ENCODE results near the gene BHMT2. TPM values are rescaled to one million over a fixed set of nuclear protein-coding genes. Genes with fewer than 3 reads are reported as not detected.

The BHMT2 gene
- total and polyA plus RNA-seq, 2 donors (not counting 3 experiments of a cell fraction or from before 2014, with no cell fraction given), result 0.71 to 0.92 TPM

DNA sequence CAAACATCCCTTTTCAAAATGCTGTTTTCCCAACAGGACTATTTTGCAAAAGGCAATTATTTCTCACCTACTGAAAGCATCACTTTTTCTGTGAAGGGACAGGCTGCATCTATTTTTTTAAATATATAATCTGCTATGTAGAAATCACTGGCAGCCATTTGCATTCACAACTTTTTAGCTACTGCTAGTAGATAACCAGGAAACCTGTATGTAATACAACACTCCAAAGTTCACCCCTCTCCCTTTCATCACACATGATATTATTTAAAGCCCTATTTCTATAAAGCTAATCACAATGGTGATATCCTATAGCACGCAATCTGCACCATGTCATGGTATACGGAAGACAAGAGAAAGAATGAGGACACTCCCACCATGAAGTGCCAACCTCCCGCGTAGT lies 9.9 kb upstream of the BHMT2 start:
- CTCF ChIA-PET, result interaction anchor here (0.9 to 1.4 kb wide), 3 partner anchors 15 to 39 kb away, joined by 3 to 4 read pairs (median 3); no protein-coding TSS in a partner anchor
- Histone ChIP-seq H3K4me3 (replicated peaks in 1 of 3; ENCODE audit: insufficient read depth in 1 of 3, low read depth in 1 of 3, low read length in 3 of 3) (no peak overlapping the region), H2AFZ (ENCODE audit: low read depth, low read length) (no peak overlapping the region), H3K79me2 (ENCODE audit: control insufficient read depth, insufficient read depth, low read length) (no peaks in the 10 kb centered on the region), H3K9me1 (replicated peaks; ENCODE audit: control insufficient read depth, extremely low read depth, insufficient read depth, low read length) (no peaks in the 10 kb centered on the region), H3K9me3 (replicated peaks; ENCODE audit: control insufficient read depth, insufficient read depth, low read length) (no peaks in the 10 kb centered on the region), H3K4me2 (ENCODE audit: insufficient read depth, low read length) (no peak overlapping the region), H3K27me3 (ENCODE audit: control insufficient read depth in 2 of 2, insufficient read depth in 2 of 2, low read length in 2 of 2) (peaks cover 2 to 4% of the 10 kb centered on the region in 2 experiments), H3K4me1 (ENCODE audit: control insufficient read depth, extremely low read depth, insufficient read depth, low read length) (no peaks in the 10 kb centered on the region), H3K9ac (replicated peaks; ENCODE audit: extremely low read depth, insufficient read depth, low read length) (no peak overlapping the region), H4K20me1 (replicated peaks; ENCODE audit: control insufficient read depth, extremely low read depth, insufficient read depth, low read length) (no peaks in the 10 kb centered on the region), H3K27ac (ENCODE audit: insufficient read depth, low read depth, low read length) (no peak overlapping the region), H3K36me3 (ENCODE audit: control insufficient read depth in 2 of 2, extremely low read depth in 1 of 2, insufficient read depth in 2 of 2, low read length in 2 of 2) (no peaks in the 10 kb centered on the region)
- intact Hi-C loops (cut with micrococcal nuclease), result loop anchor here (10.0 kb wide), 1 partner anchor 1765 kb away; no protein-coding TSS in a partner anchor
- TF ChIP-seq EZH2 (IDR thresholded peaks at IDR 0.05; ENCODE audit: borderline replicate concordance, low read depth, low read length, severe bottlenecking) (no peak), GATA2 (IDR thresholded peaks at IDR 0.05; ENCODE audit: insufficient read depth, insufficient read length, low read depth, low read length) (no peak), JUN (IDR thresholded peaks at IDR 0.05; ENCODE audit: borderline replicate concordance, insufficient read depth, insufficient read length, low read depth) (no peak), POLR2AphosphoS5 (IDR thresholded peaks at IDR 0.05; ENCODE audit: insufficient read depth, low read depth, low read length) (no peak), MYC (IDR thresholded peaks at IDR 0.05; ENCODE audit: low read depth, low read length) (no peak), FOS (IDR thresholded peaks at IDR 0.05; ENCODE audit: borderline replicate concordance, insufficient read depth, low read length) (no peak), POLR2A (IDR thresholded peaks at IDR 0.05; ENCODE audit: low read depth, low read length) (no peak)
- TF ChIP-seq, protein P1, sequence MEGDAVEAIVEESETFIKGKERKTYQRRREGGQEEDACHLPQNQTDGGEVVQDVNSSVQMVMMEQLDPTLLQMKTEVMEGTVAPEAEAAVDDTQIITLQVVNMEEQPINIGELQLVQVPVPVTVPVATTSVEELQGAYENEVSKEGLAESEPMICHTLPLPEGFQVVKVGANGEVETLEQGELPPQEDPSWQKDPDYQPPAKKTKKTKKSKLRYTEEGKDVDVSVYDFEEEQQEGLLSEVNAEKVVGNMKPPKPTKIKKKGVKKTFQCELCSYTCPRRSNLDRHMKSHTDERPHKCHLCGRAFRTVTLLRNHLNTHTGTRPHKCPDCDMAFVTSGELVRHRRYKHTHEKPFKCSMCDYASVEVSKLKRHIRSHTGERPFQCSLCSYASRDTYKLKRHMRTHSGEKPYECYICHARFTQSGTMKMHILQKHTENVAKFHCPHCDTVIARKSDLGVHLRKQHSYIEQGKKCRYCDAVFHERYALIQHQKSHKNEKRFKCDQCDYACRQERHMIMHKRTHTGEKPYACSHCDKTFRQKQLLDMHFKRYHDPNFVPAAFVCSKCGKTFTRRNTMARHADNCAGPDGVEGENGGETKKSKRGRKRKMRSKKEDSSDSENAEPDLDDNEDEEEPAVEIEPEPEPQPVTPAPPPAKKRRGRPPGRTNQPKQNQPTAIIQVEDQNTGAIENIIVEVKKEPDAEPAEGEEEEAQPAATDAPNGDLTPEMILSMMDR (IDR thresholded peaks at IDR 0.05; ENCODE audit: extremely low read depth in 1 of 2, insufficient read depth in 1 of 2, low read depth in 1 of 2, low read length in 2 of 2), result no peak
- TF ChIP-seq, protein P2, sequence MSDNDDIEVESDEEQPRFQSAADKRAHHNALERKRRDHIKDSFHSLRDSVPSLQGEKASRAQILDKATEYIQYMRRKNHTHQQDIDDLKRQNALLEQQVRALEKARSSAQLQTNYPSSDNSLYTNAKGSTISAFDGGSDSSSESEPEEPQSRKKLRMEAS (IDR thresholded peaks at IDR 0.05; ENCODE audit: insufficient read depth, insufficient read length), result no peak
- dilution Hi-C loops (cut with MboI; ENCODE audit: extremely low pct_ligation_motif_present, low sequenced_read_pairs), result no loop called here
- BruUV-seq (replicated peaks), result no TSS peak
- POLR2A ChIA-PET, result no interaction called here
- DNase-seq (ENCODE audit: low read depth, low spot score), result no peak
- FAIRE-seq, result no peak
